Dermis microvascular lymphatic vessel endothelial cell (primary cell): ENCODE measurements around the gene FOXP4. TPM values are rescaled to one million over a fixed set of nuclear protein-coding genes. Genes with fewer than 3 reads are reported as not detected.
A peak's percentile ranks its signal among the peaks of the same experiment; 100 is the strongest.

Source experiments
- DNase-seq, 2 donors: peaks; one replicate each; pipeline versions ENCODE4 v3.0.0 to v3.0.0-alpha.2; 2010; ENCODE audit warnings: low read depth in 2 of 2
- total RNA-seq: library from RNA; depleted of rRNA; stranded (reverse); fragments of >200 nt; gene quantifications from 2 replicates; pipeline ENCODE4 v1.2.1, GENCODE V29; 2014

Gene FOXP4
- total RNA-seq, 1 donor from 2014 or later, result 3.2 TPM

- no peak for DNase-seq
These were observed 17.0 kb downstream of the FOXP4 start for GRCh38 chr6:41563060-41563776.

- DNase-seq, result no peak
These were observed 18.4 kb downstream of the FOXP4 start for GRCh38 chr6:41564448-41565142.

GRCh38 chr6:41565701-41566100 is 19.5 kb downstream of the FOXP4 start:
- DNase-seq, result no peak

- DNase-seq, result no peak
These were observed 20.8 kb downstream of the FOXP4 start for GRCh38 chr6:41566961-41567360.

- DNase-seq, result no peak
These were observed 21.5 kb downstream of the FOXP4 start for GRCh38 chr6:41567684-41568083.

- no peak for DNase-seq
These were observed 22.0 kb downstream of the FOXP4 start for GRCh38 chr6:41568202-41568584.

- DNase-seq, result no peak
These were observed 22.6 kb downstream of the FOXP4 start for GRCh38 chr6:41568585-41569384.

GRCh38 chr6:41570259-41570615 is 24.1 kb downstream of the FOXP4 start:
- DNase-seq, result no peak

- no peak for DNase-seq
These were observed 25.0 kb downstream of the FOXP4 start for GRCh38 chr6:41571021-41571780.

- no peak for DNase-seq
These were observed 26.4 kb downstream of the FOXP4 start for GRCh38 chr6:41572613-41573012.

- DNase-seq, result no peak
These were observed 27.1 kb downstream of the FOXP4 start for GRCh38 chr6:41573276-41573675.

GRCh38 chr6:41573985-41574384 is 27.8 kb downstream of the FOXP4 start:
- DNase-seq, result no peak

GRCh38 chr6:41575598-41575997 is 29.4 kb downstream of the FOXP4 start:
- no peak for DNase-seq

GRCh38 chr6:41576667-41577066 is 30.5 kb downstream of the FOXP4 start:
- DNase-seq, result no peak

- peak in 1 of 2 donors; percentile 24 for DNase-seq
These were observed 31.4 kb downstream of the FOXP4 start for GRCh38 chr6:41577356-41578216.

GRCh38 chr6:41578217-41579087 is 32.3 kb downstream of the FOXP4 start:
- DNase-seq, result peak; percentile 22 to 50

- no peak for DNase-seq
These were observed 33.0 kb downstream of the FOXP4 start for GRCh38 chr6:41579088-41579610.

GRCh38 chr6:41580690-41581089 is 34.5 kb downstream of the FOXP4 start:
- no peak for DNase-seq

GRCh38 chr6:41581381-41581991 is 35.3 kb downstream of the FOXP4 start:
- peak in 1 of 2 donors; percentile 81 for DNase-seq
